ENCODE data around the gene CAMK2B.
"Not testable (repeated sequence)": the region's sequence is repeated elsewhere in the genome, so short reads cannot be mapped to it uniquely, and the experiment has no call there.

Gene CAMK2B

DNA sequence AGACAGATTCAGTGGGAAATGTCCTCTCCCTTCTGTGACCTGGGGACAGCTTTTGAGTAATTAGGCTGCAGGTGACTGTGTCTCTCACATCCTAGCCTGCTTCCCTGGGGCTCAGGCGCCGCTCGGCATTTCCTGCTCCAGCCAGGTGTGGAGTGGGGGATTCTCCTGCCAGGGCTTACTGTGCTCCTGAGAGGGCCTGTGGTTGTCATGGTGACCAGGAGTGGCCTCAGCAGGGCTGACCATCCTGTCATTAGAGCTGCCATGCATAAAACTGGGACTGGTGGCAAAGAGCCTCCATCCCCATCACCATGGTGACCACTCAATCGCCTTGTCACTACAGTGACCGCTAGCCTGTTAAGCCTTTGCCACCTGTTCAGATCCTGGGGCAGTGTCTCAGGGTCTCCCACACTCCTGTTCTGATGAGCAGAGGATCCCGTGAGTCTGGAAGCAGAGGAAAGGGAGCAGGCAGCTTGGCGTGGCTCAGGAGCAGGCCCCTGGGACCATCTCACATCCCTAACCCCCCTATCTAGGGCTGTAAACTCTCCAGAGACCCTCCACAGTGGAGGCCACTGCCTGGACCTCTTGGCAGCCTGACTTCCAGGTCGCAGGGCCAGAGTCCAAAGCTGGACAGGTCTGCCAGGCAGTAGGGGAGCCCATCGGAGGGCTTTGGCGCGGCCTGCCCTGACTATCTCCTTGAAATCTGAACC lies 136.0 kb downstream of the CAMK2B start, which contains the start of gene GCK:
Gene GCK (minus strand): TSS at position 154 of the 707 bp plus-strand sequence. CDS start 486 bp downstream, outside the sequence.
- DNase-seq (ENCODE audit: low read depth), result no peak

DNA sequence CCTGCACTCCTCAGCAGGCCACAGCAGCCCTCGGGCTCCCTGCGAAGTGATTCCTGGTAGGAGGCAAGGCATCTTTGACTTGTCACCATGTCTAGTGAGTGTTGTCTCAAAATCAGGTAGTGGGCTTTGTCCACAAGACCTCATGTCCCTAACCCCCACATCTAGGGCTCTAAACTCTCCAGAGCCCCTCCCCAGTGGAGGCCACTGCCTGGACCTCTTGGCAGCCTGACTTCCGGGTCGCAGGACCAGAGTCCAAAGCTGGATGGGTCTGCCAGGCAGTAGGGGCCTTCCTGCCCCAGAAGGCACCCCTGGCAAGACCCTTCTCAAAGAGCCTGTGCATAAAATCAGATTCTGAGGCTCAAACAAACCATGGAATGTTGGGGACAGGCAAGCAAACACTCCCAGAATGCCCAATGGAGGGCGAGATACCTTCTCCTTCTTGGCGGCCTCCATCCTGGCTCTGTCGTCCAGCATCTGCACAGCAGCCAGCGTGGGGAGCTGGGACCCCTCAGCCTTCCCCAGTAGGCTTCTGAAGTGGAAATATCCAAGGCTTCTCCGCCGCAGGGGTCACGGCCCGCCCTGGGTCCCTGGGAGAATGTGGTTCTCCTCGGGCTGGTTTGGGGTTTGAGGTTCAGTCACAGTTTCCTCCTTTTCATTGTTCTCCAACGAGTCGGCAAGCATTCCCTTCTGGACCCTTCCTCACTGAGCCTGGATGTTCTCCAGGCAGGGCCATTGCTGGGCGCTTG lies 136.7 kb downstream of the CAMK2B start:
- DNase-seq (ENCODE audit: low read depth), result no peak

DNA sequence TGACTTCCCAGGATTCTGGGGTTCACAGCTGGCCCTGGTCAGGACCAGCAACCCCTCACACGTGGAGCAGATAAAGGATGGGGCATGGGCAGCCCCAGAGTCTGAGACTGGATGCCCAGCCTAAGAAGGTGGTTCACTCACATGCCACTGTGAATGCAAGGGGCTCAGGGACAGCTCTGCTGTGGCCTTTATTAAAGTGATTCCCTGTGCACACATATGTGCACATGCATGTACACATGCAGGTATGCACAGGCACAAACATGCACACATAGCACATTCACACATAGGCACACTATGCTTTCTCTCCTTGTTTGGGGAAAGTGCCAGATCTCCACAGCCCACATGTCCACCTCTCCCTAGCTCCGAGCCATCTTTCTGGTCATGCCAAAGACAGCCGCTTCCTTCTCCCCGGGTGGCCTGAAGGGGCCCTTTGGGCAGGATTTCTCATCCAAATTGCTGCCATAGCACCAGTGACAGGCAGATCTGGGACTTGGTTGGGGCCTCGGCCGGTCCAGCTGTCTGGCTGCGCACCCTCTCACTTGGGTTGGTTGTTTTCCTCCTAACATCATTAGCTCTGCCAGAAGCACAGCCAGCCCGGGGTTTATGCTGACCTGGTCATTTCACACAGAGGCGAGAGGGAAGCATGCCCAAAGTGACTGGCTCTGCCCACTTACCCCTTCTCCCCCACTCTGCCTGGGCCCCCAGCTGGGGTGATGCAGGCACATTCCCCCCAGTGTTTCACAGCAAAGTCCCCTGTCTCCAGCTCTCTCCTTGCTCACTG lies 137.6 kb downstream of the CAMK2B start:
- no peak for DNase-seq (ENCODE audit: low read depth)

DNA sequence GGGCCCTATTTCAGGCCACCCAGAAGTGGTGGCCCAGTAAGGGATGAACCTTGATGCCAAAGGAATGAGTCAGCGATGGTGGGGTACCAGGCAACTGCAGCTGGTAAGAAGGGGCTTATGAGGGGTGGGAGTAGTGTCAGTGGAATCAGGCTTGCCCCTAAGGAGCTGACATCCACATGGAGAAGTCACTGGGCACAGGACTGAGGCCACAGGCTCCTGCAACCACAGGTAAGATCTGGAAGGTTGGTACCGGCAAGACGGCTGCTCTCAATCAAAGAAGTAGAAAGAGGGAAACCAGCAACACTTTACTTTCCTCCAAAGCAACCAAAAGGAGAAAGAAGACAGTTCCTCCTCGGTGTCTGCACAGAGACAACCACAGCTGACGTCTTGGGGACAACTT lies 138.7 kb downstream of the CAMK2B start:
- DNase-seq (ENCODE audit: low read depth), result no peak

DNA sequence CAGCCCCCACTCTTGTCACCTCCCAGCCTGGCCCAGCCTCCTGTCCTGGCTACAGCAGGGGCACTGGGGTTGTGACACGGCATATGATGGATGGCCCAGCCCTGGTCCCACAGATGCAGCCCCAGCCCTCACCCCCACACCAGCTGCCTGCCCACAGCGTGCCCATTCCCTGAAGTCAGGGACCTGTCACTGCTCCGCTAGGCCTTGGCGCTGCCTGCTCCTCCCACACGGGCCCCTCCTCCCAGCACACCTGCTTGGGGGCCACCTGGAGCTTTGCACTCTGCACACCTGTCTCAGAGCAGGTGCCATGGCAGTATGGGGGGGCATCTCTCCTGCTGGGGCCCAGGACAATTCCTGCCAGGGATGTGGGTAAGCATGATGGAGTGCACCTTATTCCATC lies 139.7 kb downstream of the CAMK2B start:
- DNase-seq (ENCODE audit: low read depth), result no peak

DNA sequence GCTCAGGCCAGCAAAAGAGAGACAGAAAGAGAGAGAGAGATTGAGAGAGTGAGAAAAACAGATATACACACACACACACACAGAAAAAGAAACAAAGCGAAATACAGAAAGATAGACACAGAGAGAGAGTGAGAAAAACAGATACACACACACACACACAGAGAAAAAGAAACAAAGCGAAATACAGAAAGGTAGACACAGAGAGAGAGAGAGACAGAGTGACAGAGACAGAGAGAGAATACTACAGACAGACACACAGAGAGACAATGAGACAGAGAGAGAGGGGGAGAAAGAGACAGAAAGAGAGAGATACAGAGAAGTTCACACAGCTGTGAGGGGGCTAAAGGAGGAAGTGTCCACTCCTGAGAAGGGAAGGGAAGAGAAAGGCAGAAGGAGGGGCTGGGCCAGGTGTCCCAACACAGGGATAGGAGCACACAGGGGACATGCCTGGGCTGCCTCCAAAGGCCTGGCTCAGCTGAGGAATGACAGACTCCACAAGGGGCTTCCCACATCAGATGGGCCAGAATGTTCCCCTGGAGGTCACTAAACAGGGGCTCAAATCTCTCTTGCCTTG lies 140.4 kb downstream of the CAMK2B start:
- DNase-seq (ENCODE audit: low read depth), result no peak

DNA sequence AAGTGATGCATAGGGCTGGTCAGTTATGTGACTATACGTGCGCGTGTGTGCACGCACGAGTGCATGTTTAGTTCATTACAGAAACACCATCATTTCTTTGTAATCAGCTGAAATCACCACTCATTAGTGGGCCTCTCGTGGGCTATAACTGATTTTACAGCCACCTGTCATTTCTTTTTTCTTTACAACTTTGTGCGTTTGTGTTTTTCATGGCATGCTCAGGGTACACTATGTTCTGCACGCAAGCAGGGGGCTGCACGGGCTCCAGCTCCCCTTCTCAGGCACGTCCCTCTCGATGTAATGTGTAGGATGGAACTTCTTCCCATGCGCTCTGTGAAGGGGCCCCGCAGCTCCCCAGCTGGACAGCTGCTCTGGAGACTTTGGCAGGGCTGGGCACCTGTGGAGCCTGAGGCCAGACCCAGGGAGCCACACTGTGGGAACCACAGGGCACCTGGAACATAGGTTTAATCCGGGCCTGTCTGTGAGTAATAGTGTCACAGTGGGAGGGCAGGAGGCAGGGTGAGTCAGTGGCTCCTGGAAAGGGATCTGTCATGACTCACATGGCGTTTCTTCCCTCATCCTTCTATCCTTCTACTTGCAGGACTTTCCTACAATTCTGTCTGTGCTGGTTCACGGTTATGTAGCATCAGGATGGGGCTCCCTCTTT lies 141.1 kb downstream of the CAMK2B start:
- DNase-seq (ENCODE audit: low read depth), result no peak

DNA sequence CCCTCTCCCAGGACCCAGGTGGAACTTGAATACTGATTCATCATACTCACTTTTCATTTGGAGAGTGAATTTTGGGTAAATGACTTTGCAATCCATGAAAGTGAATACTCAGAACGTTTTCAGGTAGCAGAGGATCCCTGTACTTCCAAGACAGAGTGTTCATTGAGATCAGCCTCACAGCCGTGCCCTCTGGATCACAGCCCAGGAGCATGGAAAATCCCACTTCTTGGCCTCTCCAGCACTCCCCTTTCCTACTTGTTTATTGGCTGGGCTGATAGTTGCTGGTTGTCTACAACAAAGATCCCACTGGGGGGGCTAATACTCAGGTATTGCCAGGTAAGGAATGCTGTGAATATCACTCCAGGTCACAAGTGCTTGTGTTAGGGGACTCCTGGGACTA lies 142.0 kb downstream of the CAMK2B start:
- DNase-seq (ENCODE audit: low read depth), result no peak

DNA sequence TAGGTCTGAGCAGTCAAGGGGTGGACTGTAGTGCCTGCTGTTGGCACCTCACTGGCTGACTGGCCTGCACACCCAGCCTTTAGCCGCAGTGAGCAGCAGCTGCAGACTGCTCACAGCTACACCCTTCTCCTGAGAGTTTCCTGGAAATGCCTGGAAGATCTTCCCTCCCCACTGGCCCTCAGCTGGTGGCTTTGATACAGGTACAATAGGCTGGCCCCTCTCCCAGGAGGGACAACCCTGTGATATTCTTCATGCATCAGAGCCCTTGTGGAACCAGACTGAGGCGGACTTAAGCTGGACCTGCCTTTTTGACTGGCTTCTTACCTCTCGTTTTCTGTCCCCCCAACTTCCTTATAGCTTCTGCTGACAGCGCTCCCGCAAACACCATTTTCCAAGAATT lies 142.6 kb downstream of the CAMK2B start:
- DNase-seq (ENCODE audit: low read depth), result no peak

DNA sequence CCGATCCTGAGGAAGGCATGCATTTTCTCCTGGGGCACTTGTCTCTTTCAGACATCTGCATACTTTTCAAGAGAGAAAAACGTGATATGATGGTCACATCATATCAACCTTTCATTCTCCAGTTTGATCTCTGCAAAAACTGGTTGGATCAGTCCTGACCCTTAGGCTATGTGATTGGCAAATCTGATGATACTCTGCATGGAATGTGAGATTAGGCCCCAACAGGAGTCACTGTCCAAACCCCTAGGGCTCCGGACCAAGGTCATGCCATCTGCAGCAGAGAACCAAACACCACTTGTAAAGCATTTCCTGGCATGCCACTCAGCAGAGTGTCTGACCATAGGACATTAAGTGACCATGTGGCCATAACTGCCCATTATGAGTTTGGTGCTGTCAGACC lies 144.8 kb downstream of the CAMK2B start:
- DNase-seq (ENCODE audit: low read depth), result no peak

DNA sequence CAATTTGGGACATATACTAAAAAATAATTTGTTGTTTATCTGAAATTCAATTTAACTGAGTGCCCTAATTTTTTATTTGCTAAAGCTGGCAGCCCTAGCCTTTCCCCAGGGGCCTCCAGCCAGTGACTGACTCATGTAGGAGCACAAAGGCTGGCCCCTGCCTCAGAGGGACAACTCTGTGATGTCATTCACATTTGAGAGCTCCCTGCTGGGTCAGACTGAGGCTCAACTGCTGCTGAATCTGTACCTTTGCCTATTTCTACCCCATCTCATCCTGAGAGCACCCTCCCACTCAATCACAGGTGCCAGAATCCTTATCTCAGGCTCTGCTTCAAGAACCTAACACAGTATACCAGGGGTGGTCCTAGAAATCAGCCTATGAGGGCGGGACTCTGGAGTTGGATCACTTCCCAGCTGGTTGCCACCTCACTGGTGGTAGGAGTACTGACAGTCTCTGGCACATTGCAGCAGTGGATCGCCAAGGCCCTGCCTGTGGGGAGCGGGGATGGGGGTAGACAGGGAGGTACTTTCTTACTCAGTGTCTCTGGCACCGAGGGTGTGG lies 147.7 kb downstream of the CAMK2B start:
- DNase-seq (ENCODE audit: low read depth), result no peak

DNA sequence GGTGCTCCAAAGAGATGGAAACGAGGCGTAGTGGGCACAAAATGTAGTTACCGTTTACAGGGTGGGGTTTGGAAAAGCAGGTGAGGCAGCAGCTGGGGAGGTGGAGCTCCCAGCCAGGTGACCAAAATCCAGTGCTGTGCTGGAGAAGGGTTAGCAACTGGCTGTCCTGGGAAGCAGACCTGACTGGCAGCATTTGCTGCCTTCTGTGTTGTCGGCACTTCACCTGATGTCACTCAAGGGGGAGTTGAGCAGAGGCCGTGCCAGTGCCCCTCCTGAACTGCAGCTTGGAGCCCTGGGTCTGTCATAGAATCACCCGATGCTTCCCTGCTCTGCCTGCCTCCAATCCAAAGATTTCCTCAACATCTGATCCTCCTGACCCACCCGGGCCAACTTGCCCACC lies 148.9 kb downstream of the CAMK2B start:
- DNase-seq (ENCODE audit: low read depth), result no peak

DNA sequence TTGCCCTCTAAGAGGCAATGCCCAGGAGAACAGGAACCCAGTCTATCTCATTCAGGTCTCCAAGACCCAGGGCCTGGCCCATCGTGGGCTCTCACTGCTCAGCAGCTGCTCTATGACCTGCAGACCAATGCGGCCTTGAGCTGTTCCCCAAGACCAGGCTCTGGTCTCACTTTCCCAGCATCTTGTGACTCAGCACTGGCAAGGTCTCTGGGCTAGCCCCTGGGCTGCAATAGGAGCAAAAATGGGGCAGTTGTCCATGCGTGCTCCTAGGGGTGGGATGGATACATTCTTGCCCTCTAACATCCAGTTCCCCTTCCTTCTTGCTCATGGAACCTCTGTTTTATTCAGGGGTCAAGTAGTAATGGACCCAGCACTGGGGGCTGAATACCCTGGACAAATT lies 149.7 kb downstream of the CAMK2B start:
- DNase-seq (ENCODE audit: low read depth), result no peak

DNA sequence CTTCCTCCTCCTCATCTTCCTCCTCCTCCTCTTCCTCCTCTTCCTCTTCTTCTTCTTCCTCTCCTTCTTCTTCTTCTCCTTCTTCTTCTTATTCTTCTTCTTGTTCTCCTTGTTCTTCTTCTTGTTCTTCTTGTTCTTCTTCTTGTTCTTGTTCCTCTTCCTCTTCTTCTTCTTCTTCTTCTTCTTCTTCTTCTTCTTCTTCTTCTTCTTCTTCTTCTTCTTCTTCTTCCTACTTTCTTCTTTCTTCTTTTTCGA lies 150.8 kb downstream of the CAMK2B start:
- DNase-seq (ENCODE audit: low read depth), result not testable (repeated sequence)

DNA sequence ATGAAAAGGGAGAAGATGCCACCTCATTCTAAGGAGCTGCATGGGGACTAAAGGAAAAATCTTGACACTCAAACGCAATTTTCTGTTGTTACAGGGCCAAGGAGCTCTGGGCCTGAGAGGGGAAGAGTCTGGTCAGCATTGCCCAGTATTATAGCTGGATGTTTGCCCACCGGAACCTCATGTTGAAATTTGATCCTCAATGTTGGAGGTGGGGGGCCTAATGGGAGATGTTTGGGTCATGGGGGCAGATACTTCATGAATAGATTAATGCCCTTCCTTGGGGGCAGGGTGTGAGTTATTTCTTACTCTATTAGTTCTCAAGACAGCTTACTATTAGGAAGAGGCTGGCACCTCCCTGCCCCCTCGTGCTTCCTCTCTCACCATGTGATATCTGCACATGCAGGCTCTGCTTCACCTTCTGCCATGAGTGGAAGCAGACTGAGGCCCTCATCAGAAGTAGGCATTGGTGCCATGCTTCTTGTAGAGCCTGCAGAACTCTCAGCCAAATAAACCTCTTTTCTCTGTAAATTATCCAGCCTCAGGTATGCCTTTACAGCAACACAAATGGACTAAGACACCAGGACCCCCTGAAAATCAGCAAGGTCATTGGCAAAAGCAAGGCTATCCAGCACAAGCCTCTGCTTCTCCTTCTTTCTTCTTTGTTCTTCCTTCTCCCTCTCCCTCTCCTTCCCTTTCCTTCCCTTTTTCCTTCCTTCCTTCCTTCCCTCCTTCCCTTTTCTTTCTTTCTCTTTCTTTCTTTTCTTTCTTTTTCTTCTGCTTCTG lies 151.3 kb downstream of the CAMK2B start:
- no peak for DNase-seq (ENCODE audit: low read depth)

DNA sequence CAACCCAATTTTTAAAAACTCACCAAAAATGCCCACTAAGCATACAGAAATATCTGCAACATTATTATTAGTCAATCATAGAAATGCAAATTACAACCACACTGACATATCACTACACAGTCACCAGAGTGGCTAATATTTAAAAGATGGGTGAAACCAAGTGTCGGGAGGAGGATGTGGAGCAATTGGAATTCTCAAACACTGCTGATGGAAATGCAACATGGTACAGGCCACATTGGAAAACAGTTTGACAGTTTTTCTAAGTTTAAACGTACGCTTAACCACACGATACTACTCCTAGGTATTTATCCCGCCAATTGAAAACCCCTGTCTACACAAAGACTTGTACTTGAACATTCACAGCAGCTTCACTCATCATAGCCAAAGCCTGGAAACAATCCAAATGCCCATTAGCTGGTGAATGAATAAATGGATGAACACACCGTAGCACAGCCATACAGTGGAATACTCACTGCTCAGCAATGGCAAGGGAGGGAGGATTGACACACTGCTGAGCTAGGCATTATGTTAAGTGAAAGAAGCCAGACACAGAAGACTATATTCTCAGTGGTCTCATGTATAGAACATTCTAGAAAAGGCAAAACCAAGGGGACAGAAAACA lies 152.5 kb downstream of the CAMK2B start:
- DNase-seq (ENCODE audit: low read depth), result no peak

DNA sequence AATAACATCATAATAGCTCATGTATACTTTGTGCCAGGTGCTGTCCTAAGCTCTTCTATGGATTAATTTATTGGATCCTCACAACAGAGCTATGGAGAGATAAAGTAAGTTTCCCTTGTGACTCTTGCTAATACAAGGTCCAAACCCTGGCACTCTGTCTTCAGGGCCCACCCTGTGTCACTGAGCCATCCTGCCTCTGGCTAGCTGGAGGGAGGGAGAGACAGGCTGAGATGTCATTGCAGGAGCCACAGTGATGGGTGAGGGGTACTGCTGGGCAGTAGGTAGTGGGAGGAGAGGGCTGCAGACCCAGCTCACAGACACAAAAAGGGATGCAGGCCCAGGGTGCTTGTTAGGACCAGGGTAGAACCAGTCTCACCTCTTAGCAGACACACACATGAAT lies 153.0 kb downstream of the CAMK2B start:
- no peak for DNase-seq (ENCODE audit: low read depth)

DNA sequence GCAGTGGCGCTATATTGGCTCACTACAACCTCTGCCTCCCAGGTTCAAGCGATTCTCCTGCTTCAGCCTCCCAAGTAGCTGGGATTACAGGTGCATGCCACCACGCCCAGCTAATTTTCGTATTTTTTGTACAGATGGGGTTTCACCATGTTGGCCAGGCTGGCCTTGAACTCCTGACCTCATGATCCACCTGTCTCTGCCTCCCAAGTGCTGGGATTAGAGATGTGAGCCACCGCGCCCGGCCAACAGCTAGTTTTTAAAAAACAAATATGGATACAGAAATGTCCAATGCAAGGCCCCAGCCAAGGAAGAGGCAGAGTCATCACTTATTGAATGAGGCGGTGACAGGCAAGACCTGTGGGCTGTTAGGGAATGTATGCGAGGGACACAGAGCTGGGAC lies 153.5 kb downstream of the CAMK2B start:
- DNase-seq (ENCODE audit: low read depth), result not testable (repeated sequence)

DNA sequence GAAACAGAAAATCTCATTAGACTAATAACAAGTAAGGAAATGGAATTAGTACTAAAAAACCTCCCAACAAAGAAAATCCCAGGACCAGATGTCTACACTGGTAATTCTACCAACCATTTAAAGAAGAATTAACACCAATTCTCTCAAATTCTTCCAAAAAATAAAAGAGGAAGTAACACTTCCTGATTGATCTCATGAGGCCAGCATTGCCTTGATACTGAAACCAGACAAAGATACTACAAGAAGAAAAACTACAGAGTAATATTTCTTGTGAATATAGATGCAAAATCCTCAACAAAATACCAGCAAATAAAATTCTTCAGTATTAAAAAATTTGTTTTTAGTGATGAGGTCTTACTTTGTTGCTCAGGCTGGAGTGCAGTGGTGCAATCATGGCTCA lies 157.5 kb downstream of the CAMK2B start:
- DNase-seq (ENCODE audit: low read depth), result no peak

Data from activated T-cell treated with anti-CD3 and anti-CD28 coated beads for 1 hour (primary cell).